ENCODE results near the gene EIF2B2. TPM values are rescaled to one million over a fixed set of nuclear protein-coding genes. Genes with fewer than 3 reads are reported as not detected.

Gene EIF2B2
- total RNA-seq, 1 donor from 2014 or later = 31.8 TPM

- H3K4me3 Mint-ChIP-seq (ENCODE audit: unreplicated experiment) = no peak overlapping the region
- no peaks in the 10 kb centered on the region for H3K9me3 Mint-ChIP-seq (ENCODE audit: unreplicated experiment)
- H3K27me3 Mint-ChIP-seq (ENCODE audit: unreplicated experiment) = no peaks in the 10 kb centered on the region
Measured at GRCh38 chr14:75022655-75023054, 19.9 kb downstream of the EIF2B2 start.

GRCh38 chr14:75023108-75023507, 20.4 kb downstream of the EIF2B2 start:
- peaks cover 10% of the 10 kb centered on the region for H3K36me3 Mint-ChIP-seq (ENCODE audit: low read depth, unreplicated experiment)
- no peaks in the 10 kb centered on the region for H3K27me3 Mint-ChIP-seq (ENCODE audit: unreplicated experiment)
- H3K27ac Mint-ChIP-seq (ENCODE audit: unreplicated experiment) = no peak overlapping the region
- no peak for DNase-seq (ENCODE audit: low spot score)
- no peaks in the 10 kb centered on the region for H3K9me3 Mint-ChIP-seq (ENCODE audit: unreplicated experiment)
- no peak overlapping the region for H3K4me3 Mint-ChIP-seq (ENCODE audit: unreplicated experiment)
- no peak for TF ChIP-seq CTCF (IDR thresholded peaks at IDR 0.05; ENCODE audit: unreplicated experiment)
- no peaks in the 10 kb centered on the region for H3K4me1 Mint-ChIP-seq (ENCODE audit: unreplicated experiment)

More at GRCh38 chr14:75022655-75023054, 19.9 kb downstream of the EIF2B2 start:
- TF ChIP-seq CTCF (IDR thresholded peaks at IDR 0.05; ENCODE audit: unreplicated experiment) = peak; percentile 53
- H3K4me1 Mint-ChIP-seq (ENCODE audit: unreplicated experiment) = no peaks in the 10 kb centered on the region
- peak; percentile 26 for DNase-seq (ENCODE audit: low spot score)
- no peak overlapping the region for H3K27ac Mint-ChIP-seq (ENCODE audit: unreplicated experiment)
- H3K36me3 Mint-ChIP-seq (ENCODE audit: low read depth, unreplicated experiment) = peaks cover 10% of the 10 kb centered on the region

- TF ChIP-seq CTCF (IDR thresholded peaks at IDR 0.05; ENCODE audit: unreplicated experiment) = no peak
- no peak for DNase-seq (ENCODE audit: low spot score)
- H3K4me1 Mint-ChIP-seq (ENCODE audit: unreplicated experiment) = no peaks in the 10 kb centered on the region
- no peak overlapping the region for H3K27ac Mint-ChIP-seq (ENCODE audit: unreplicated experiment)
- H3K27me3 Mint-ChIP-seq (ENCODE audit: unreplicated experiment) = no peaks in the 10 kb centered on the region
- no peaks in the 10 kb centered on the region for H3K9me3 Mint-ChIP-seq (ENCODE audit: unreplicated experiment)
- H3K4me3 Mint-ChIP-seq (ENCODE audit: unreplicated experiment) = no peak overlapping the region
- H3K36me3 Mint-ChIP-seq (ENCODE audit: low read depth, unreplicated experiment) = peaks cover 7% of the 10 kb centered on the region
Measured at GRCh38 chr14:75025082-75025481, 22.4 kb downstream of the EIF2B2 start.

- Mint-ChIP-seq H3K27ac (ENCODE audit: unreplicated experiment) (no peak overlapping the region), H3K4me3 (ENCODE audit: unreplicated experiment) (no peak overlapping the region), H3K4me1 (ENCODE audit: unreplicated experiment) (no peaks in the 10 kb centered on the region), H3K27me3 (ENCODE audit: unreplicated experiment) (no peaks in the 10 kb centered on the region), H3K9me3 (ENCODE audit: unreplicated experiment) (no peaks in the 10 kb centered on the region), H3K36me3 (ENCODE audit: low read depth, unreplicated experiment) (peaks cover 8% of the 10 kb centered on the region)
- TF ChIP-seq CTCF (IDR thresholded peaks at IDR 0.05; ENCODE audit: unreplicated experiment) = no peak
- no peak for DNase-seq (ENCODE audit: low spot score)
Measured at GRCh38 chr14:75025876-75026275, 23.2 kb downstream of the EIF2B2 start.

- Mint-ChIP-seq H3K27ac (ENCODE audit: unreplicated experiment) (no peak overlapping the region), H3K4me3 (ENCODE audit: unreplicated experiment) (no peak overlapping the region), H3K27me3 (ENCODE audit: unreplicated experiment) (no peaks in the 10 kb centered on the region), H3K4me1 (ENCODE audit: unreplicated experiment) (no peaks in the 10 kb centered on the region), H3K36me3 (ENCODE audit: low read depth, unreplicated experiment) (peaks cover 4% of the 10 kb centered on the region), H3K9me3 (ENCODE audit: unreplicated experiment) (no peaks in the 10 kb centered on the region)
- TF ChIP-seq CTCF (IDR thresholded peaks at IDR 0.05; ENCODE audit: unreplicated experiment) = no peak
- no peak for DNase-seq (ENCODE audit: low spot score)
Measured at GRCh38 chr14:75030147-75030546, 27.4 kb downstream of the EIF2B2 start.

Measured in endothelial cell (in vitro differentiated cells).